Parathyroid adenoma (tissue), 2 donors: ENCODE results near the gene RAP1GAP.

ENCODE experiments used
- H2AFZ ChIP-seq: fragments of 300-600 bp; sonication (generic); one replicate; pipeline ENCODE4 v1.7.0; 2017; ENCODE audit warnings: antibody characterized with exemption, mild to moderate bottlenecking
- H3K27ac ChIP-seq: fragments of 300-600 bp; sonication (generic); one replicate; pipeline ENCODE4 v1.7.0; 2017
- H3K27me3 ChIP-seq: fragments of 300-600 bp; sonication (generic); one replicate; pipeline ENCODE4 v1.7.0; 2017; ENCODE audit warnings: low read length; ENCODE audit not compliant: control insufficient read depth, insufficient read depth
- H3K36me3 ChIP-seq: fragments of 300-600 bp; sonication (generic); one replicate; pipeline ENCODE4 v1.7.0; 2017; ENCODE audit warnings: low read length; ENCODE audit not compliant: control insufficient read depth, insufficient read depth
- H3K4me1 ChIP-seq: fragments of 300-600 bp; sonication (generic); one replicate; pipeline ENCODE4 v1.7.0; 2017; ENCODE audit warnings: control low read depth
- H3K4me2 ChIP-seq: fragments of 300-600 bp; sonication (generic); one replicate; pipeline ENCODE4 v1.7.0; 2017; ENCODE audit warnings: low read length
- H3K4me3 ChIP-seq: fragments of 300-600 bp; sonication (generic); one replicate; pipeline ENCODE4 v1.7.0; 2017; ENCODE audit warnings: low read depth, low read length
- H3K79me2 ChIP-seq: fragments of 300-600 bp; sonication (generic); one replicate; pipeline ENCODE4 v1.7.0; 2017; ENCODE audit warnings: control low read depth
- H3K9ac ChIP-seq: fragments of 300-600 bp; sonication (generic); one replicate; pipeline ENCODE4 v1.7.0; 2017; ENCODE audit warnings: mild to moderate bottlenecking
- H3K9me3 ChIP-seq: fragments of 300-600 bp; sonication (generic); one replicate; pipeline ENCODE4 v1.7.0; 2017; ENCODE audit warnings: low read length; ENCODE audit not compliant: control insufficient read depth
- TF ChIP-seq, protein P1 (sequence below): fragments of 300-600 bp; sonication (generic); IDR thresholded peaks from one replicate; pipeline ENCODE4 v1.7.0; 2017; ENCODE audit warnings: antibody characterized with exemption, mild to moderate bottlenecking
- donor health status: primary hyperparathyroidism.

Gene RAP1GAP

DNA sequence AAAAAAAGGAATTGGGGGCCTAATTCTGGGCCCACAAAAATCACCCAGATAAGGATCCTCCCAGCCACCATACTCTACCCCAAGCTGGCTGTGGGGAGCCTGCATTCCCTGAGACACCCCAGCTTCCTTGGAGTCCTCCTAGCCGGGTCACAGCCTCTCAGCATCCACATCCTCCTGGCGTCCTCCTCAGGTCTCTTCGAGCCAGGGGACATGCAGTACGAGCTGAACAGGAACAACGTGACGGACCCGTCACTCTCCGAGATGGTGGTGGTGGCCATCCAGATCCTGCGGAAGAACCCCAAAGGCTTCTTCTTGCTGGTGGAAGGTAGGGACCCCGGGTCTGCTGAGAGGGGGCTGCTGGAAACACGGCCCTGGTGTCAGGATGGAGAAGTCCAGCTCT, 95.7 kb downstream of the RAP1GAP start:
- H3K27me3 ChIP-seq = no peaks in the 10 kb centered on the region
- no peak overlapping the region for H3K4me3 ChIP-seq
- H3K36me3 ChIP-seq = no peaks in the 10 kb centered on the region
- no peak overlapping the region for H3K9ac ChIP-seq
- no peaks in the 10 kb centered on the region for H3K9me3 ChIP-seq
- no peak overlapping the region for H3K4me2 ChIP-seq
- H2AFZ ChIP-seq = no peak overlapping the region
- no peaks in the 10 kb centered on the region for H3K79me2 ChIP-seq
- TF ChIP-seq, protein P1, sequence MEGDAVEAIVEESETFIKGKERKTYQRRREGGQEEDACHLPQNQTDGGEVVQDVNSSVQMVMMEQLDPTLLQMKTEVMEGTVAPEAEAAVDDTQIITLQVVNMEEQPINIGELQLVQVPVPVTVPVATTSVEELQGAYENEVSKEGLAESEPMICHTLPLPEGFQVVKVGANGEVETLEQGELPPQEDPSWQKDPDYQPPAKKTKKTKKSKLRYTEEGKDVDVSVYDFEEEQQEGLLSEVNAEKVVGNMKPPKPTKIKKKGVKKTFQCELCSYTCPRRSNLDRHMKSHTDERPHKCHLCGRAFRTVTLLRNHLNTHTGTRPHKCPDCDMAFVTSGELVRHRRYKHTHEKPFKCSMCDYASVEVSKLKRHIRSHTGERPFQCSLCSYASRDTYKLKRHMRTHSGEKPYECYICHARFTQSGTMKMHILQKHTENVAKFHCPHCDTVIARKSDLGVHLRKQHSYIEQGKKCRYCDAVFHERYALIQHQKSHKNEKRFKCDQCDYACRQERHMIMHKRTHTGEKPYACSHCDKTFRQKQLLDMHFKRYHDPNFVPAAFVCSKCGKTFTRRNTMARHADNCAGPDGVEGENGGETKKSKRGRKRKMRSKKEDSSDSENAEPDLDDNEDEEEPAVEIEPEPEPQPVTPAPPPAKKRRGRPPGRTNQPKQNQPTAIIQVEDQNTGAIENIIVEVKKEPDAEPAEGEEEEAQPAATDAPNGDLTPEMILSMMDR = no peak
- H3K4me1 ChIP-seq = no peaks in the 10 kb centered on the region
- no peak overlapping the region for H3K27ac ChIP-seq

DNA sequence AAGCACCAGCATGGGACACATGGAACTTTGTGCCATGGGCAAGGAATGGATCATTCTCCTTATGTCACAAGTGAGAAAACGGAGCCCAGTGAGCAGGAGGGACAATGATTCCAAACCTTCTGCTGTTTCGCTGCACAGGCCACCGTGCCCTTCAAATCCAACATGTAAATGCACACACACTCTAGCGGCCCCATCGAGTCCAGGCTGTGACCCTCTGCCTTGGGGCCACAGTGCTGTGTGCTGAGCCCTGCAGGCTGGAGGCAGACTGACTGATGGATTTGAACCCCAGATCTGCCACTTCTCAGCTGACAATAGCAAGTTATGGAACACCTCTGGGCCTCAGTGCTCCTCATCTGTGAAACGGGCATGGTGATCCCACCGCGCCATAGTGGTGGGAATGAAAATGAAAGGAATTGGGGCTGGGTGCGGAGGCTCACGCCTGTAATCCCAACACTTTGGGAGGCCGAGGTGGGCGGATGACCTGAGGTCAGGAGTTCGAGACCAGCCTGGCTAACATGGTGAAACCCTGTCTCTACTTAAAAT, 96.4 kb downstream of the RAP1GAP start:
- Histone ChIP-seq H3K9me3 (no peaks in the 10 kb centered on the region), H3K9ac (no peak overlapping the region), H2AFZ (no peak overlapping the region), H3K4me2 (no peak overlapping the region), H3K27me3 (no peaks in the 10 kb centered on the region), H3K27ac (no peak overlapping the region), H3K4me3 (no peak overlapping the region), H3K36me3 (no peaks in the 10 kb centered on the region), H3K79me2 (no peaks in the 10 kb centered on the region), H3K4me1 (no peaks in the 10 kb centered on the region)
- TF ChIP-seq, protein P1 = no peak

DNA sequence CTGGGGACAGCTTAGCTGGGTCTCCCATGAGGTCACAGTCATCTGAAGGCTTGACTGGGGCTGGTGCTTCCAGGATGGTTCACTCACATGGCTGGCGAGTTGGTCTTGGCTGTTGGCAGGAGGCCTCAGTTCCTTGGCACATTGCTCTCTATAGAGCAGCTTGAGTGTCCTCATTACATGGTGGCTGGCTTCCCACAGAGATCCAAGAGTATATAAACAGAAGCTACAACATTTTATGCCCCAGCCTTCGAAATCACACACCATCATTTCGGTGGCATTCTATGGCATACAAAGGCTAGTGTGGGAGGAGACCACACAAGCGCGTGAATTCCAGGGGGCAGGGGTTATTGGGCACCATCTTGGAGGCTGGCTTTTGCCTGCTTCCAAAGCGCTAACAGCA, 96.9 kb downstream of the RAP1GAP start:
- no peak overlapping the region for H2AFZ ChIP-seq
- H3K9ac ChIP-seq = no peak overlapping the region
- H3K79me2 ChIP-seq = no peaks in the 10 kb centered on the region
- no peaks in the 10 kb centered on the region for H3K9me3 ChIP-seq
- TF ChIP-seq, protein P1 = no peak
- no peak overlapping the region for H3K4me3 ChIP-seq
- H3K27ac ChIP-seq = no peak overlapping the region
- H3K4me2 ChIP-seq = no peak overlapping the region
- no peaks in the 10 kb centered on the region for H3K4me1 ChIP-seq
- H3K36me3 ChIP-seq = no peaks in the 10 kb centered on the region
- H3K27me3 ChIP-seq = no peaks in the 10 kb centered on the region

DNA sequence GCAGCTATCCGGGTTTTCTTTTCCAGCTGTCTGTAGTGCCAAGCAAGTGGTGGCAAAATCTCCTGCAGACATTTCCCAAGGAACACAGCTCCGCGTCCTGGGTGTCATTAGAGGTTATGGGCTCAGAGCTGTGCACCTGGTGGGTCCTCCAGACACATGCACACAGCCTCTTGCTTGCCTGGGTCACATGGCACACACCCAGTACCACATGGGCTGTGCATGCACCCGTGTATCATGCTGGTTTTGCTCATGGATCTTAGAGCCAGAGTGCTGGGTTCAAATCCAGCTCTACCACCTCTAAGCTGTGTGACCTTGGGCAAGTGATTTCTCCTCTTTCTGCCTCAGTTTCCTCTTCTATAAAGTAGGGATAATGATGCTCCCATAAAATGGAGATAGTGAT, 98.3 kb downstream of the RAP1GAP start:
- Histone ChIP-seq H3K9ac (no peak overlapping the region), H2AFZ (no peak overlapping the region), H3K27me3 (no peaks in the 10 kb centered on the region), H3K4me2 (no peak overlapping the region), H3K4me1 (no peaks in the 10 kb centered on the region), H3K9me3 (no peaks in the 10 kb centered on the region), H3K36me3 (no peaks in the 10 kb centered on the region), H3K27ac (no peak overlapping the region), H3K79me2 (no peaks in the 10 kb centered on the region), H3K4me3 (no peak overlapping the region)
- TF ChIP-seq, protein P1 = no peak

DNA sequence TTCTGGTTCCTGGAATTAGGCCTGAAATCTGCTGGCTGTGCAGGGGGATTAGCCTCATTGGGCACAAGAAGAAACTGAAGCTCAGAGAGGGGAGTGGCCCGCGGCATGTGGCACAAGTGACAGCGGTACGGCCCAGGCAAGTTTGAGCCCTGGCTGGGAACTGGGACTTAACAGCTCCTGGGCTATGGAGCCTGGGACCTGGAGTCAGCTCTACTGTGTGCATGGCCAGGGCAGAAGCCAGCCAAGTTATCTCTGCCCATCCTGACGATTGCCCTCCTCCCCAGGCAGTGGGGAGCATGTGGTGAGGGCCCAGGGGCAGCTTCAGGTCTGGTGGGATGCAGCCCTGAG, 98.7 kb downstream of the RAP1GAP start:
- no peak overlapping the region for H3K27ac ChIP-seq
- H2AFZ ChIP-seq = no peak overlapping the region
- H3K9ac ChIP-seq = no peak overlapping the region
- H3K27me3 ChIP-seq = no peaks in the 10 kb centered on the region
- H3K4me2 ChIP-seq = no peak overlapping the region
- TF ChIP-seq, protein P1 = no peak
- no peak overlapping the region for H3K4me3 ChIP-seq
- H3K9me3 ChIP-seq = no peaks in the 10 kb centered on the region
- H3K79me2 ChIP-seq = no peaks in the 10 kb centered on the region
- H3K36me3 ChIP-seq = no peaks in the 10 kb centered on the region
- no peaks in the 10 kb centered on the region for H3K4me1 ChIP-seq
